ENCODE data around the gene PIP4K2B. TPM values are rescaled to one million over a fixed set of nuclear protein-coding genes. Genes with fewer than 3 reads are reported as not detected.
A peak's percentile ranks its signal among the peaks of the same experiment; 100 is the strongest.

Gene PIP4K2B
- total and polyA plus RNA-seq, 9 of the 15 experiments (the other 6 are each of a cell fraction or from before 2014, with no cell fraction given) = 3.7 to 29.9 (median 23.0) TPM

GRCh38 chr17:38798614-38799500 is 499 bp downstream of the PIP4K2B start (continued):
- TF ChIP-seq MIER1 (IDR thresholded peaks at IDR 0.05; ENCODE audit: low read depth) (no peak), TBP (optimal IDR thresholded peaks at IDR 0.05; ENCODE audit: low read depth, low read length) (no peak), L3MBTL2 (IDR thresholded peaks at IDR 0.05) (peak; percentile 47; the same call in 1 of the 2 replicates), TCF7L2 (IDR thresholded peaks at IDR 0.05; ENCODE audit: low read depth, low read length) (no peak), ZBTB40 (IDR thresholded peaks at IDR 0.05) (peak; percentile 48; the same call in 1 of the 2 replicates), ZBTB40 (CRISPR knock-in tag; IDR thresholded peaks at IDR 0.05) (no peak), CBFB (CRISPR knock-in tag; IDR thresholded peaks at IDR 0.05) (0 out of 2 replicates have a peak, but pooled peaks have one; percentile 46), HES1 (IDR thresholded peaks at IDR 0.05; ENCODE audit: low read depth) (no peak), GATA2 (CRISPR knock-in tag; IDR thresholded peaks at IDR 0.05) (no peak), SIN3A (IDR thresholded peaks at IDR 0.05; ENCODE audit: borderline replicate concordance in 2 of 2, control insufficient read depth in 1 of 2, low read depth in 2 of 2, low read length in 2 of 2) (peak; percentile 14 to 50; a peak in 1 of 4 replicates), ARID2 (IDR thresholded peaks at IDR 0.05) (no peak), PRDM10 (IDR thresholded peaks at IDR 0.05; ENCODE audit: partially characterized antibody) (peak; percentile 98), POU5F1 (IDR thresholded peaks at IDR 0.05; ENCODE audit: borderline replicate concordance, low read depth, low read length, partially characterized antibody) (no peak), HDGF (IDR thresholded peaks at IDR 0.05) (peak; percentile 80; the same call in 1 of the 2 replicates)
